Measurements from ENCODE around the gene GBE1.
"Not testable (repeated sequence)": the region's sequence is repeated elsewhere in the genome, so short reads cannot be mapped to it uniquely, and the experiment has no call there.

Gene GBE1

DNA sequence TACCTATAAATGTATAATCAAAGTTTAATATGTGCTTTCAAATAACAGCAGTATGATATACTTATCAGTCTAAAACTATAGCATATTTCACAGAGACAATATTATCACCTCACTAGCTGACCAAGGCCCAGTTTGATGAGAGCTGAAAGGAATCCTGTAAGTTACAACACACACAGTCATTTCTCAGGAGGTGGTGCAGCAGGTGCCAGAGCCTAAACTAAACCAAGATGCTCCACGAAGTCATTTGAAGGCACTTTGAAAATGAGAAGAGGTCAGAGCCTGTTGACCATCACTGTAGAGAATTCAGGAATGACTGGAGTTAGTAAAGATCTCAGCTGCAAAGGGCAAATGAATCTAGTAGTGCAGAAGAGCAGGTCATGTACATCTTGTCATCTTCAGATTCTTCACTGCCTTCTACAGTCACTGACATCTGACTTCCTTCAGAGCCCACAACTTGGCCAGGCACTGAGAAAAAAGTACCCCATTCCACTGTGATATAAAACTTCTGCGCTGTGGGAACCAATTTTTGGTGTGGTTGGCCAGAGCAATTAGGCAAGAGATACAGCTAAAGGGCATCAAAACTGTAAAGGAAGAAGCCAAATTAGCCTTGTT lies 7.9 kb downstream of the GBE1 start:
- DNase-seq (ENCODE audit: low read depth): no peak

- DNase-seq (ENCODE audit: low read depth): no peak
Observed at GRCh38 chr3:81752604-81753003, 8.8 kb downstream of the GBE1 start.

DNA sequence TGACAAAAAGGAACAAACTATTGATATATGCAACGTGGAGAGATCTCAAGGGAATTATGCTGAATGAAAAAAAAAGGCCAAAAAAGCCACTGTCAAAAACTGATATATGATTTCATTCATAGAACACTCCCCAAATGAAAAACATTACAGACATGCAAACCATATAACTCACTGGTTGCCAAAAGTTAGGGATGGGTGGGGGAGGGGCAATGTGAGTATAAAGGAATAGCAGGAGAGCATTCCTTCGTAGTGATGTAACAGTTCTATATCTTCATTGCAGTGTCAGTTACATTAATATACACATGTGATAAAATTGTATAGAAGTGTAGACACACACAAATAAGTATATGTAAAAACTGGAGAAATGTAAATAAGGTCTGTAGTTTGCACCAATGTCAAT lies 12.2 kb downstream of the GBE1 start:
- no peak for DNase-seq (ENCODE audit: low read depth)

DNA sequence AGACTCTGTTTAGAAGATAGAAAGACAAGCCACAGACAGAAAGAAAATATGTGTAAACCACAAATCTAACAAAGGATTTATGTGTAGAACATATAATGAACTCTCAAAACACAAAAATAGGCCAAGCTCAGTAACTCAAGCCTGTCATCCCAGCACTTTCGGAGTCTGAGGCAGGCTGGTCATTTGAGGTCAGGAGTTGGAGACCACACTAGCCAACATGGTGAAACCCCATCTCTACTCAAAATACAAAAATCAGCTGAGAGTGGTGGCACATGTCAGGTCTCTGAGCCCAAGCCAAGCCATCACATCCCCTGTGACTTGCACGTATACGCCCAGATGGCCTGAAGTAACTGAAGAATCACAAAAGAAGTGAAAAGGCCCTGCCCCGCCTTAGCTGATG lies 14.2 kb downstream of the GBE1 start:
- DNase-seq (ENCODE audit: low read depth): not testable (repeated sequence)

- no peak for DNase-seq (ENCODE audit: low read depth)
Observed at GRCh38 chr3:81744366-81744765, 17.1 kb downstream of the GBE1 start.

DNA sequence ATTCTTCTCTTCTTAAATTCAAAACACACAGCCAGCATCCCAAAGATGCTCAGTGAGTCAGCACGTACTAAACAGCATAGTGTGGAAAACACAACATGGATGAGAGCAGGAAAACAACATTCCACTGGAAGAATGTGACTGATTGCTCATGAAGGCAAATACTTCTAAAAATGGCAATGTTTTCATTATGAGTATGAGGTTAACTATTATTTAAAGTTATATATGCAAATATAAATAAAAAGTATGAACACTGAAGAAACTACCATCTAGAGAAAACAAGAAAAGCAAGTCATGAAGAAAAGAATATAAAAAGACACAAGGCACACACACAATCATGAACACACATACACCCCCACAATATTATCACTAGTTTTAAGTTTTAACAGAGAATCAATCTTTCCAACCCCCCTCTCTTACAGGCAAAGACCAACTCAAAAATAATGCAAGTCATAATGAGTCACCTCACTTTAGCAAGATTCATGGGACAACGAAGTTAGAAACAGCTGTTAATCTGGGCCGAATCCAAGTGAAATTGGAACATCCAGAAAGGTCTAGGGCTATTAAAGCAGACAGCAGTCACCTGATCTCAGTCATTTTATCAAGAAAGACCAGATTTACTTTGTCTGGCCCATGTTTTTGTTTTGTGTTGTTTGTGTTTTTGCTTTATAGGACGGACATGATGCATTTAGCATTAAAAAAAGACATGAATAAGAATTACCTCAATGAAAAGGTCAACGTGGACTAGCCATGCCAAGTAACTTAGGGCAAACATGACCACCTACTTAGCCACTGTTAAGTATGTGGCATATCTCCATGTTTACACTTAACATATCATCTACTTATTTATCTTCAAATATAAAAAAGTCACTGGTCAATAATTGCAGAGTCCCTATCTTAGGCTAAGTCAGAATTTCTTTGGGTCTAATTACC lies 18.1 kb downstream of the GBE1 start:
- DNase-seq (ENCODE audit: low read depth): no peak

DNA sequence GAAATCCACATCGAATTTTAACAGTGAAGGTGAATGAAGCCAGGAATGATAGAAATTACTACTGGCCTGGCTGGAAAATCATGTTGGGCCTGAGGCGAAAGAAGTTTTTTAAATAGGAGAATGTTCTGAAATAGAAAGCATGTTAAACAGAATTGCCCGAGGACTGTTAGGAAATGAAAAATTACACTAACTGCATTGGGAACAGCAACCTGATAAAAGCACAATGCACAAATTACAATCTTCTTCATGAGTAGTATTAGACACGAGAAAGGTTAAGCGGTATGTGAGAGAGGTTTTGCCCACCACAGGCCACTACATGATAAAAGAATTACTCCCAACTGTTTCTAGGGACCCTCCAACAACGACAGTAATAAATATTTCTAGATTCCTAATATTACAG lies 18.9 kb downstream of the GBE1 start:
- DNase-seq (ENCODE audit: low read depth): no peak

GRCh38 chr3:81741216-81741615 lies 20.2 kb downstream of the GBE1 start:
- DNase-seq (ENCODE audit: low read depth): no peak

DNA sequence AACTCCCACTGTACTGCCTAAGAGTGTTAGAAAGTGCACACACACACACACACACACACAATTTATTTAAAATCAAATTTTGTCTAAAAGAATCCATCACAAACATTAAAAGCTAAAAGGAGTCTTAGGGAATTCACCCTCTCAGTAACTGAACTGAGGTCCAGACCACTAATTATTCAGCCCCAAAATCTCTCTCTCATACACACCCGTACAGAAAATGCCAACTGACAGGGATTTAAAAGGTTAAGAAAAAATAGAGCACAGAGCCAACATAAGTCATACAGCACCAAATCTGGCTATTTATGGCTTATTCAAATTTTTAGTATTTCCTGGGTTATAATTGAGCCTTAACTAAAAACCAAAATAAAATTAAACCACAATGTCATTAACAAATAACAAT lies 20.7 kb downstream of the GBE1 start:
- no peak for DNase-seq (ENCODE audit: low read depth)

- no peak for DNase-seq (ENCODE audit: low read depth)
Observed at GRCh38 chr3:81735334-81735733, 26.1 kb downstream of the GBE1 start.

DNA sequence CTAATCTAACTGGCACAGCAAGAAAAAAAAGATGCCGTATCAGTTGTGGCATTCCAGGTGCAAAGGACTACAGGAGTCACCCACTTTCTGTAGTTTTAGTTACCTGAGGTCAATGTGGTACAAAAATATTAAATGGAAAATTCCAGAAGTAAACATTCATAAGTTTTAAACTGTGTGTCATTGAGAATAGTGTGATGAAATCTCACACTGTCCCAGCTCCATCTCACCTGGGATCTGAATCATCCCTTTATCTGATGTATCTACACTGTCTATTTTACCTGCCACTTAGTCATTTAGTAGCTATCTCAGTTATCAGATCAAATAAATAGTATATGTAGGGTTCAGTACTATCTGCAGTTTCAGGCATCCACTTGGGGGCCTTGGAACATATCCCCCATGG lies 26.7 kb downstream of the GBE1 start:
- DNase-seq (ENCODE audit: low read depth): no peak

DNA sequence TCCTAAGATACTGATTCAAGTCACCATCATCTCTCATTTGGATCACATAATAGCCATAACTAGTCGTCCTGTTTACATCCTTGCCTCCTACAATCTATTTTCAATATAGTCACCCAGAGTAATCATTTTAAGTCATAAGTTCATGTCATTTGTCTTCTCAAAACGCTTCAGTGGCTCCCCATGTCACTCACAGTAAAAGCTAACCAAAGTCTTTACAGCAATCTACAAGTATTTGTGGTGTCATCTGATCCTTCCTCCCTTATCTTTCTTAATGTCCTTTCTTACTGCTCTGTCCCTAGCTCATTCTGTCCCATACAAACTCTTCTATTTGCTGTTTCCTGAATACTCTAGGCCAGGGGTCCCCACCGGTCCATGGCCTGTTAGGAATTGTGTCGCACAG lies 28.8 kb downstream of the GBE1 start:
- no peak for DNase-seq (ENCODE audit: low read depth)

- DNase-seq (ENCODE audit: low read depth): no peak
Observed at GRCh38 chr3:81728766-81729544, 32.5 kb downstream of the GBE1 start.

DNA sequence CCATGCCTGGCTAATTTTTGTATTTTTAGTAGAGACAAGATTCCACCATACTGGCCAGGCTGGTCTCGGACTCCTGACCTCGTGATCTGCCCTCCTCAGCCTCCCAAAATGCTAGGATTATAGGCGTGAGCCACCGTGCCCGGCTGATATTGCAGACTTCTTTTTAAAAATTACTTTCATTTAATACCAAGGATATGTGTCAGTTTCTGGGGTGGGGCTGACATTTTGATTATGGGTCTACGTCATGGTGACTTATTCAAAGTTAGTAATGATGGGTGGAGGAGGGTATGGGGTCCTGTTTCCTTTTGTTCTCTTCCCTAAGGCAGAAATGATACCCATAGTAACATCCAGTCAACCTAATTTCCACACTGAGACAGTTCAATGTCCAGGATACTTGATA lies 34.7 kb downstream of the GBE1 start:
- DNase-seq (ENCODE audit: low read depth): no peak

DNA sequence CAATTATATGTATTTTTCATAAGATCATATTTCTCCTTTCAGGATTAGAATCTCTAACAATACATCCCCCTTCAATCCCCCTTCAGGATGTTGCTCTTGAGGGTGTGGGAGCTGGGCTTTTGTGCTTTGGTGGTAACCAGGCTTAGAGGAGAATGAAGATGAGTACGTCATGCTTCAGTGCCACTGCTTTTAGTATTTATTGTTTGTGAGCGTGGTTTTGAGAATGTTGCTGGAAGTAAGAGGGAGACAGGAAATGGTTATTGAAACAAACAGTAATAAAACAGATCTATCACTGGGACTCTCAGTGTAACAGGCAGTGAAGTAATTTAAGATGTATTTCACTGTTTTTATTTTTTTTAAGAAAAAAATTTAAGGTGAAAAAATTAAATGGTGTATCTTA lies 35.3 kb downstream of the GBE1 start:
- no peak for DNase-seq (ENCODE audit: low read depth)

GRCh38 chr3:81723732-81724313 lies 37.6 kb downstream of the GBE1 start:
- DNase-seq (ENCODE audit: low read depth): no peak

DNA sequence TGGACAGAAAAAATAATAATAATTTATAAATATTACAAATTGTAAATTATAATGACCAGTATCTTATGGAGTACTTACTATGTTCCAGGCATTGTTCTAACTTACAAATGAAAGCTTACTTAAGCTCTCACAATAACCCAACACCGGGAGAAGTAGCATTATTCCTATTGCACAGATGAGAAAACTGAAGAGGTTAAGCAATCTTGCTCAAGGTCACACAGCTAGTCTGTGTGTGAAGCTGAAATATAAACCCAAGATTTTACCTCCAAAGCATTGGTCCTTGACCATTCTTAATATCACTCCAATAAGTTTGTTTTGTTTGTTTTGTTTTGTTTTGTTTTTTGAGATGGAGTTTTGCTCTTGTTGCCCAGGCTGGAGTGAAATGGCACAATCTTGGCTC lies 43.1 kb downstream of the GBE1 start:
- DNase-seq (ENCODE audit: low read depth): no peak

DNA sequence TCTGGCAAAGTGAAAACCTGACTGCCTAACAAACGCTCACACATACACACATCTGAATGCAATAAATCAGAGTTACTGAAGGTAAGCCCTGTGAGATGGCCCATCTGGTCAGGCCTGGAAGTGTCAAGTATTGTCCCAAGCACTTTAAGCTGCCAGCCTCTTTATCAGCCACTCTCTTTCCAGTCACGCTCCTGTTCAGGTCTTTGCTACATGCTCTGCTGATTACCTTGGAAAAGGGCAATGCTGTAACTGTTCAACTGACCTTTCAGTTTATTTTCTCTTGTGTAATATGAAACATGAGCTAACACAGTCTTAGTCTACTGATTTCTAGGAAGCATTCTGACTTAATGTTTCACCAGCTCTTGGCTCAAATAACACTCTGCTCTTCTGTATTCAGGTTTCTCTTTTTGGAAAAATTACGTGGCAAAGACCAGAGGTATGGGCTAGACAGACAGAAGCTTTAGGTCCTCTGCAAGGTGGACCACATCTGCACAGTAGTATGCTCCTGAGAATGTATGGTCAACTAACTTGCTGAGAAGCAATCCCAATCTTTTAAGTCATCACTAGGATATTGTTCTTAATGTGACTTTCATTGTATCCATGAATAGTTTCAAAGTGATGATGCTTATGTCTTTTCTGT lies 44.5 kb downstream of the GBE1 start:
- no peak for DNase-seq (ENCODE audit: low read depth)

GRCh38 chr3:81713031-81713430 lies 48.4 kb downstream of the GBE1 start:
- DNase-seq (ENCODE audit: low read depth): no peak

DNA sequence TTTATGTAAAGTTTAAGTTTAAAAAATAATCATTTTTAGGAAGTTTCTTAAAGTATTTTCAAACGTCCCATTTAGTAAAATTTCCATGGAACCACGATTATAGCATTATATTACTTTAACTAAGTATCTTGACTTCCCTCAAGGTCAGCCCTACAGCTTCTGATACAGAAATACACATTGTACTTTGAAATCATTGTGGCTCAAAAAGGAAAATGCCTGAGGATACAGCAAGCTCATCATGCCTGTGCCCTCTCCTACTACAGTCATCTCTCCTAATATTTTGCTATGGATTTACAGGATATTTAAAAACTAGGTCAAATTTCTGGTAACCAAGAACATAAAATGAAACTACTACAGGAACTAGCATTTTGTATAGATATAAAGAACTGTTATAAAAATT lies 51.8 kb downstream of the GBE1 start:
- no peak for DNase-seq (ENCODE audit: low read depth)

- no peak for DNase-seq (ENCODE audit: low read depth)
Observed at GRCh38 chr3:81707996-81708395, 53.4 kb downstream of the GBE1 start.

GRCh38 chr3:81702126-81702525 lies 59.3 kb downstream of the GBE1 start:
- no peak for DNase-seq (ENCODE audit: low read depth)

Data from T-helper 22 cell (primary cell).